Prostate gland (tissue), 2 donors: Measurements from ENCODE around the gene MLN. TPM values are rescaled to one million over a fixed set of nuclear protein-coding genes. Genes with fewer than 3 reads are reported as not detected.

Experiments
- DNase-seq: peaks from one replicate; pipeline ENCODE4 v3.0.0-alpha.2; 2019; ENCODE audit warnings: low spot score
- H3K27ac ChIP-seq, 2 donors: fragments of 200-600 bp; sonication (generic); 2 replicates each; pipeline ENCODE4 v1.5.1; 2017 to 2019
- H3K27me3 ChIP-seq: fragments of 200-600 bp; sonication (generic); replicated peaks from 2 replicates; pipeline ENCODE4 v1.5.1; 2019; ENCODE audit not compliant: insufficient read depth
- H3K36me3 ChIP-seq, 2 donors: fragments of 200-600 bp; sonication (generic); 1 replicate in 1 of 2; 2 replicates in 1 of 2; pipeline versions ENCODE4 v1.5.1 to v1.8.1; 2017 to 2019
- H3K4me1 ChIP-seq: fragments of 200-600 bp; sonication (generic); replicated peaks from 2 replicates; pipeline ENCODE4 v1.5.1; 2019
- H3K4me3 ChIP-seq, 2 donors: fragments of 200-600 bp; sonication (generic); 2 replicates each; pipeline ENCODE4 v1.5.1; 2017 to 2019
- H3K9me3 ChIP-seq: fragments of 200-600 bp; sonication (generic); 2 replicates; pipeline ENCODE4 v1.5.1; 2017
- CTCF ChIP-seq, 4 experiments: fragments of 200-600 bp in 2 of 4; fragments of 450-650 bp in 2 of 4; sonication (generic) in 2 of 4; IDR thresholded peaks; 1 replicate in 3 of 4; 2 replicates in 1 of 4; pipeline ENCODE4 v1.5.1; 2016 to 2019; ENCODE audit warnings: antibody characterized with exemption in 4 of 4, mild to moderate bottlenecking in 2 of 4, moderate library complexity in 2 of 4
- POLR2A ChIP-seq: fragments of 450-650 bp; IDR thresholded peaks from one replicate; pipeline ENCODE4 v1.6.1; 2016; ENCODE audit warnings: antibody characterized with exemption, mild to moderate bottlenecking
- POLR2AphosphoS5 ChIP-seq: sonication (generic); formaldehyde crosslinking; IDR thresholded peaks from one replicate; pipeline ENCODE4 v1.6.1; 2017; ENCODE audit warnings: antibody characterized with exemption
- WGBS: methylation state at CpG from one replicate; pipeline ENCODE4 v1.1.5; 2018; 5-methylcytosine and 5-hydroxymethylcytosine counted together
- intact Hi-C: fragments of 100-400 bp; cut with DNase I; formaldehyde crosslinking; loops from one replicate; pipeline ENCODE4 v1.14.2; 2022
- total RNA-seq, 2 donors: library from RNA; depleted of rRNA; stranded (reverse); fragments of >200 nt; gene quantifications; one replicate each; pipeline ENCODE4 v1.1.0, GENCODE V29; 2016

MLN gene
- total RNA-seq, 2 donors from 2014 or later = not detected

GRCh38 chr6:33840048-33840926, 36.5 kb upstream of the MLN start:
- intact Hi-C loops = no loop called here
- no peaks in the 10 kb centered on the region for H3K9me3 ChIP-seq
- no peak overlapping the region for H3K4me3 ChIP-seq
- TF ChIP-seq POLR2AphosphoS5 (peak; percentile 6), POLR2A (no peak), CTCF (IDR thresholded peaks at IDR 0.05) (no peak)
- H3K27ac ChIP-seq = no peak overlapping the region
- no peak for DNase-seq
- H3K4me1 ChIP-seq = no peaks in the 10 kb centered on the region
- WGBS = 55% methylated on average over 12 of the region's 12 CpGs
- no peaks in the 10 kb centered on the region for H3K27me3 ChIP-seq
- H3K36me3 ChIP-seq = no peaks in the 10 kb centered on the region

- TF ChIP-seq POLR2A = no peak
- no peak for TF ChIP-seq CTCF (IDR thresholded peaks at IDR 0.05)
- TF ChIP-seq POLR2AphosphoS5 = no peak
- Histone ChIP-seq H3K4me1 (no peaks in the 10 kb centered on the region), H3K27ac (no peak overlapping the region), H3K36me3 (no peaks in the 10 kb centered on the region), H3K27me3 (no peaks in the 10 kb centered on the region), H3K9me3 (no peaks in the 10 kb centered on the region), H3K4me3 (no peak overlapping the region)
- DNase-seq = no peak
- intact Hi-C loops = no loop called here
- 75% methylated on average over 11 of the region's 11 CpGs for WGBS
Observed at GRCh38 chr6:33839399-33840047, 35.7 kb upstream of the MLN start.

GRCh38 chr6:33838983-33839382, 35.2 kb upstream of the MLN start:
- TF ChIP-seq POLR2AphosphoS5 (no peak), CTCF (IDR thresholded peaks at IDR 0.05) (no peak), POLR2A (no peak)
- Histone ChIP-seq H3K27me3 (no peaks in the 10 kb centered on the region), H3K9me3 (no peaks in the 10 kb centered on the region), H3K4me1 (no peaks in the 10 kb centered on the region), H3K36me3 (no peaks in the 10 kb centered on the region), H3K27ac (no peak overlapping the region), H3K4me3 (no peak overlapping the region)
- no peak for DNase-seq
- intact Hi-C loops = no loop called here
- WGBS = 49% methylated on average over 10 of the region's 10 CpGs

GRCh38 chr6:33837971-33838665, 34.3 kb upstream of the MLN start:
- Histone ChIP-seq H3K27me3 (no peaks in the 10 kb centered on the region), H3K4me1 (no peaks in the 10 kb centered on the region), H3K36me3 (no peaks in the 10 kb centered on the region), H3K27ac (no peak overlapping the region), H3K9me3 (no peaks in the 10 kb centered on the region), H3K4me3 (no peak overlapping the region)
- WGBS = 21% methylated on average over 12 of the region's 12 CpGs
- intact Hi-C loops = no loop called here
- TF ChIP-seq POLR2AphosphoS5 = peak; percentile 16
- no peak for TF ChIP-seq POLR2A
- no peak for TF ChIP-seq CTCF (IDR thresholded peaks at IDR 0.05)
- no peak for DNase-seq
